Measurements from ENCODE around the gene TMA7B.

TMA7B gene

GRCh38 chr22:39959640-39960447, at the start of gene TMA7B:
TMA7B (plus strand) TSS chr22:39960397; CDS start chr22:39964375, 3,978 bp downstream.
- no peaks in the 10 kb centered on the region for H3K27me3 Mint-ChIP-seq
- H3K36me3 Mint-ChIP-seq (ENCODE audit: low read depth): peaks cover 87% of the 10 kb centered on the region
- peaks cover 82% of the 10 kb centered on the region for H3K4me1 Mint-ChIP-seq (ENCODE audit: low read depth)
- H3K4me3 Mint-ChIP-seq: peak within 1 kb of the TSS; percentile 40
- DNase-seq: peak; percentile 63
- peak within 1 kb of the TSS; percentile 81 for H3K27ac Mint-ChIP-seq
- H3K9me3 Mint-ChIP-seq: no peaks in the 10 kb centered on the region

GRCh38 chr22:39910876-39911613, 49.2 kb upstream of the TMA7B start:
- Mint-ChIP-seq H3K36me3 (ENCODE audit: low read depth) (peaks cover 6% of the 10 kb centered on the region), H3K4me1 (ENCODE audit: low read depth) (peaks cover 95% of the 10 kb centered on the region), H3K9me3 (peaks cover 3% of the 10 kb centered on the region), H3K27ac (peak overlapping the region; percentile 97), H3K27me3 (no peaks in the 10 kb centered on the region), H3K4me3 (peak overlapping the region; percentile 77)
- DNase-seq: no peak

- Mint-ChIP-seq H3K9me3 (peaks cover 3% of the 10 kb centered on the region), H3K4me3 (peak overlapping the region; percentile 71), H3K36me3 (ENCODE audit: low read depth) (peaks cover 6% of the 10 kb centered on the region), H3K27me3 (no peaks in the 10 kb centered on the region), H3K4me1 (ENCODE audit: low read depth) (peaks cover 96% of the 10 kb centered on the region), H3K27ac (peak overlapping the region; percentile 97)
- no peak for DNase-seq
Observed at GRCh38 chr22:39913321-39913720, 46.9 kb upstream of the TMA7B start.

DNA sequence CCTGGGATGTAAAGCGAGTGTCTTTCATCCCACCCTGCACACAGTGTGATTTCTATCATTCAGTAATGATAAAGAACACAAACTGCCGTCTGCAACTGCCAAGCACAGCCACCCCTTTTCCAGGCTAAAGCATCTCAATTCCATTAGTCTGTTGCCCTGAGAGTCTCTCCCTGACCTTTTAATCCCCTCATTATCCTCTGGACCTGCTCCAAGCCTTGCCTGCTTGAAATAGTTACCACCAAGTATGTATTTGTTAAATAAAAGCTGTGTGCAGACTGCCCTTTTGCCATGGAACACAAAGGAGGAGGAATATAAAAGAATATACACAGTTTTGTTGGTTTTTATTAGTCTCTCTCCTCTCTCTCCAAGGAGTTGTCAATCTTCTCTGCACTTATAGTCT, 46.3 kb upstream of the TMA7B start:
- H3K27ac Mint-ChIP-seq: peak overlapping the region; percentile 97
- H3K27me3 Mint-ChIP-seq: no peaks in the 10 kb centered on the region
- peak overlapping the region; percentile 71 for H3K4me3 Mint-ChIP-seq
- H3K4me1 Mint-ChIP-seq (ENCODE audit: low read depth): peaks cover 95% of the 10 kb centered on the region
- peaks cover 6% of the 10 kb centered on the region for H3K36me3 Mint-ChIP-seq (ENCODE audit: low read depth)
- no peak for DNase-seq
- H3K9me3 Mint-ChIP-seq: peaks cover 3% of the 10 kb centered on the region

GRCh38 chr22:39914584-39914983, 45.6 kb upstream of the TMA7B start:
- Mint-ChIP-seq H3K4me3 (peak overlapping the region; percentile 71), H3K27me3 (no peaks in the 10 kb centered on the region), H3K36me3 (ENCODE audit: low read depth) (peaks cover 6% of the 10 kb centered on the region), H3K4me1 (ENCODE audit: low read depth) (peaks cover 94% of the 10 kb centered on the region), H3K9me3 (peaks cover 3% of the 10 kb centered on the region), H3K27ac (peak overlapping the region; percentile 97)
- no peak for DNase-seq

DNA sequence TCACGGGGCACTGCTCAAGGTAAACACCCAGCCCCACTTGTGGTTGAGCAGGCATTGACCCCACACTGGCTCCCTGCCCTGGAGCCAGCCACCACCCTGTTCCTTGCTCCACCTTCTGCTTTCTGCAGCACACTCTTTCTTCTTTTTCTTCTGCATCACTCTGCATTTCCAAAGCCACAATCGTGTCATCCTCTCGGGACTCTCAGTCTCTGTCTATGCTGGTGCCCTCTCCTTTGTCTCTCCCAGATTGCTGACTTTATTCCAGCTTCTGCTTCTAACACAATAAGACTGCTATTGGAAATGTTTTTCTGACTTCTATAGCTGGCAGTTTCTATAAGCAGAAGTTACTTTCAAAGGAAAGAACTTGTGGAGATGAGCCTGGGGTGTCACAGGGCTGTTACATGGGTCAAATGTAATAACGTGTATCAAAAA, 44.9 kb upstream of the TMA7B start:
- H3K4me1 Mint-ChIP-seq (ENCODE audit: low read depth): peaks cover 94% of the 10 kb centered on the region
- no peaks in the 10 kb centered on the region for H3K9me3 Mint-ChIP-seq
- H3K4me3 Mint-ChIP-seq: peak overlapping the region; percentile 71
- H3K36me3 Mint-ChIP-seq (ENCODE audit: low read depth): peaks cover 3% of the 10 kb centered on the region
- no peak for DNase-seq
- H3K27me3 Mint-ChIP-seq: no peaks in the 10 kb centered on the region
- H3K27ac Mint-ChIP-seq: peak overlapping the region; percentile 93

- H3K36me3 Mint-ChIP-seq (ENCODE audit: low read depth): peaks cover 3% of the 10 kb centered on the region
- H3K4me3 Mint-ChIP-seq: peak overlapping the region; percentile 71
- DNase-seq: no peak
- H3K4me1 Mint-ChIP-seq (ENCODE audit: low read depth): peaks cover 94% of the 10 kb centered on the region
- no peaks in the 10 kb centered on the region for H3K27me3 Mint-ChIP-seq
- peak overlapping the region; percentile 93 for H3K27ac Mint-ChIP-seq
- H3K9me3 Mint-ChIP-seq: no peaks in the 10 kb centered on the region
Observed at GRCh38 chr22:39916496-39916895, 43.7 kb upstream of the TMA7B start.

GRCh38 chr22:39917197-39917643, 43.0 kb upstream of the TMA7B start:
- Mint-ChIP-seq H3K36me3 (ENCODE audit: low read depth) (peaks cover 3% of the 10 kb centered on the region), H3K4me1 (ENCODE audit: low read depth) (peaks cover 92% of the 10 kb centered on the region), H3K27me3 (no peaks in the 10 kb centered on the region), H3K4me3 (peak overlapping the region; percentile 65), H3K27ac (peak overlapping the region; percentile 90), H3K9me3 (no peaks in the 10 kb centered on the region)
- DNase-seq: no peak

DNA sequence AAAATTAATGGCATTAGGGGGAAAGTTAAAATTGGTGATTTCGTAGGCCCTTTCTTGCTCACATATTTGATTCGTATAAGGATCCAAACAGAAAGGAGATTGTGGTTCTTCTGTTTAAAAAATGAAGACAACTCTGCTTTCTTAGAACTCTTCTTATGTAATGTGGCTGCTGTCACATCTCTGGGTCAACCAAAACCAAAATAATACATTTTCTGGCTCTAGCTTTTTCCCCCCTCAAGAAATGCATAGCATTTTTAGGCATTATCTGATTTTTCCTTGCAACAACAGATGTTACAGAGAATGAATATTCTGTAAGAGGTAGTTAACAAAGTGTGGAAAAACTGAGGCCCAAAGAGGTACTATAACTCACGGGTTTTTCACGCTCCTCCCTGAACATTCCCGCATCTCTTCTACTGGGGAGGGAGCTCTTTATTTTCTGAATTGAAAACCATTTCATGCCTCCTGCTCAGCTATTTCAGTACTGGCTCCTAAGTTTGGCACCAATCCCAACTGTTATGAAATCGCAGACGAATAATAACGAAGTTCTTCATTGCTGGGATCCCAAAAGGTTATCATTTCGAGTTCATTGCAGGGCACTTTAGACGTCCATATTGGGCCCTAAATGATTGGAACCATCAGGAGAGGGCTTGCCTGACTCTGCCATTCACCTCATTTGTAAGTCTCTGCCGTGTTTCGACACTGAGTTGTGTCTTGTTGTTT, 42.3 kb upstream of the TMA7B start:
- Mint-ChIP-seq H3K4me3 (peak overlapping the region; percentile 65), H3K27me3 (no peaks in the 10 kb centered on the region), H3K36me3 (ENCODE audit: low read depth) (peaks cover 3% of the 10 kb centered on the region), H3K27ac (peak overlapping the region; percentile 90), H3K9me3 (no peaks in the 10 kb centered on the region), H3K4me1 (ENCODE audit: low read depth) (peaks cover 91% of the 10 kb centered on the region)
- DNase-seq: no peak

DNA sequence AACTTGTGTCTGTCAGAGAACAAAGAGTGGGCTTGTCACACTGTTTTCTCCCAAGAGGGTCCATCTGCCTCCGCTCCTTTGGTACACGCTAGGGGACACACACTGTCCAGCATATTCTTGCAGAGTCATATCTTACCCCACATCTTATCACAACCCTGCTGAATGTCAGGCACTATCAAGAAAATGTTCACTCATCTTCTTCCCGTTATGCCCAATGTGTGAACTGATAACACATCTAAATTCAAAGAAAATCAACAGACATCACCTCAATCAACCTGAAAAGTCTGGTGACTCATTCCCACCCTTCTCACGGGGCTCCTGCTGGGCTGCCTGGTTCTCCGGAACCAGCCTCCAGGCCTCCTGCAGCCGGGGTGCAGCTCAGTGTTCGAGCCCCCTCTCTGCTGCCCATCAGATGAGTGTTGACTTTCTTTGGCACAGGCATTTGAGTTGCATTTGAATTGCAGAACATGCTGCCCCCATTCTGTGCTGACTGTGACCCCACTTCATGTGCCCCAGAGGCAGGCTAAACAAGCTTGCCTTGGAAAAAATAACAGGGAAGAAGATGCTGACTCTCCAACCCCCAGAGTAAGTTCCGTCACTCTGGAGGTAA, 40.0 kb upstream of the TMA7B start:
- peak; percentile 81 for DNase-seq
- H3K27ac Mint-ChIP-seq: peak overlapping the region; percentile 98
- no peaks in the 10 kb centered on the region for H3K9me3 Mint-ChIP-seq
- H3K4me3 Mint-ChIP-seq: peak overlapping the region; percentile 72
- peaks cover under 1% of the 10 kb centered on the region for H3K36me3 Mint-ChIP-seq (ENCODE audit: low read depth)
- H3K27me3 Mint-ChIP-seq: no peaks in the 10 kb centered on the region
- H3K4me1 Mint-ChIP-seq (ENCODE audit: low read depth): peaks cover 92% of the 10 kb centered on the region

DNA sequence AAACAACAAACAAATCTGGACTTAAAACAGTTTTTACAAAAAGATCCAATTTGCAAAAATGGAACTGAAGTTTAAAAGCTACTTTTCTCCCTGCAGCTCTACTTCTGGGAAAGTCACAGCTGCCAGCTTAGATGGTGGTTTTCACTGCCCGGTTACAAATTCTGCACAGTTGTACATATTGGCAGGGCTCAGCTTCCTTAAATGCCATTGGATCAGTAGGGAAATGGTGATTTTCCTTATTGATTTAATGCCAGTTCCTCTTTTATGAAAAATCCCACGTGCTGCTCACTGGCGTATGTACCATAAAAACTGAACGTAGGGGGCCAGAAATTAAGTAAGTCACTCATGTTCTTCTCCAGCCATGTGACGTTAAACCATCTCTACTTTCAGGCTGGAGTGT, 36.5 kb upstream of the TMA7B start:
- H3K27ac Mint-ChIP-seq: no peak overlapping the region
- no peaks in the 10 kb centered on the region for H3K9me3 Mint-ChIP-seq
- no peak for DNase-seq

DNA sequence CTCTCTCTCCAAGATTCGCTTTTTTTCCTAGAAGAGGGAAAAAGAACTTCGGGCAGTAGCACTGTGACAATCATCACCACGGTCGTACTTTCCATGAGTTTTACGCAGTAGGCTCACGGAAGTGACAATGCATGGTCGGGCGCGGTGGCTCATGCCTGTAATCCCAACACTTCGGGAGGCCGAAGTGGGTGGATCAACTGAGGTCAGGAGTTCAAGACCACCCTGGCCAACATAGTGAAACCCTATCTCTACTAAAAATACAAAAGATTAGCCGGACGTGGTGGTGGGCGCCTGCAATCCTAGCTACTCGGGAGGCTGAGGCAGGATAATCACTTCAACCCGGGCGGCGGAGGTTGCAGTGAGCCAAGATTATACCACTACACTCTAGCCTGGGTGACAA, 35.9 kb upstream of the TMA7B start:
- H3K27me3 Mint-ChIP-seq: no peaks in the 10 kb centered on the region
- peaks cover 66% of the 10 kb centered on the region for H3K4me1 Mint-ChIP-seq (ENCODE audit: low read depth)
- peaks cover 15% of the 10 kb centered on the region for H3K36me3 Mint-ChIP-seq (ENCODE audit: low read depth)
- no peak overlapping the region for H3K4me3 Mint-ChIP-seq
- no peak for DNase-seq
- H3K27ac Mint-ChIP-seq: no peak overlapping the region
- no peaks in the 10 kb centered on the region for H3K9me3 Mint-ChIP-seq

More for the DNA sequence above, 36.5 kb upstream of the TMA7B start:
- H3K4me3 Mint-ChIP-seq: no peak overlapping the region
- peaks cover 15% of the 10 kb centered on the region for H3K36me3 Mint-ChIP-seq (ENCODE audit: low read depth)
- no peaks in the 10 kb centered on the region for H3K27me3 Mint-ChIP-seq
- peaks cover 70% of the 10 kb centered on the region for H3K4me1 Mint-ChIP-seq (ENCODE audit: low read depth)

DNA sequence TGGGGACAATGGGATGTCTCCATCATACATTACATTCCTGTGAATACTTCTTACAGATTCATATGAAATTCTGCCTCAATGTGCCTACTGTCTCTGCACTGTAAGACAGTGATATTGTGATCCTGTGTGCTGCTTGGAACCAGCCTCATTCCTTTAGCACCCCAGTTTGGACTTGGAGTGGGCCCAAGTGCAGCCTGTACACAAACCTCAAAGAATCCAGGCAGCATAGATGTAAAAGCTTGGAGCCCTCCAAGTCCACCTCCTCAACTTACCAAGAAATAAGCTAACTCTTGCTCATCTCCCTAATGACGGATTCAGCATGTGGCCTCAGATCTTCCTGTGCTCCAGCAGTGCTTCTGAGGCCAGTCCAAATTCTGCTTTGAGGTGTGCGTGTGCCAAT, 34.9 kb upstream of the TMA7B start:
- no peak overlapping the region for H3K27ac Mint-ChIP-seq
- peaks cover 56% of the 10 kb centered on the region for H3K4me1 Mint-ChIP-seq (ENCODE audit: low read depth)
- H3K27me3 Mint-ChIP-seq: no peaks in the 10 kb centered on the region
- H3K9me3 Mint-ChIP-seq: no peaks in the 10 kb centered on the region
- H3K4me3 Mint-ChIP-seq: no peak overlapping the region
- no peak for DNase-seq
- peaks cover 15% of the 10 kb centered on the region for H3K36me3 Mint-ChIP-seq (ENCODE audit: low read depth)

Measured in activated T-cell treated with anti-CD3 and anti-CD28 coated beads, Interleukin-2, amount 50 U/mL, for 24 hours (primary cell).